Brain microvascular endothelial cell (primary cell): ENCODE measurements around the gene PGAP3.

ENCODE experiments used
- DNase-seq: peaks from one replicate; pipeline ENCODE4 v3.0.0-alpha.2; 2020
- H3K27ac ChIP-seq: fragments of 250-450 bp; sonication (Bioruptor Pico); 2 replicates; pipeline ENCODE4 v1.5.1; 2020; ENCODE audit warnings: mild to moderate bottlenecking, moderate library complexity
- H3K27me3 ChIP-seq: fragments of 250-450 bp; sonication (Bioruptor Pico); replicated peaks from 2 replicates; pipeline ENCODE4 v1.5.1; 2020; ENCODE audit warnings: mild to moderate bottlenecking
- H3K36me3 ChIP-seq: fragments of 250-450 bp; sonication (Bioruptor Pico); replicated peaks from 2 replicates; pipeline ENCODE4 v1.5.1; 2020; ENCODE audit warnings: mild to moderate bottlenecking
- H3K4me3 ChIP-seq: 2 replicates; pipeline ENCODE4 v1.5.1; 2011; ENCODE audit warnings: low read depth, mild to moderate bottlenecking, control low read depth, low read length, moderate library complexity
- in situ Hi-C: cut with HindIII; loops from 2 replicates; pipeline ENCODE4 v1.10.0; 2017; ENCODE audit warnings: low sequenced_read_pairs, low pct_ligation_motif_present
- TF ChIP-seq, protein P1 (sequence below): IDR thresholded peaks from 2 replicates; pipeline ENCODE4 v1.5.1; 2011; ENCODE audit warnings: low read depth, mild to moderate bottlenecking, moderate library complexity, low read length, control low read depth, inconsistent platforms; ENCODE audit errors: missing control alignments

Gene PGAP3

DNA sequence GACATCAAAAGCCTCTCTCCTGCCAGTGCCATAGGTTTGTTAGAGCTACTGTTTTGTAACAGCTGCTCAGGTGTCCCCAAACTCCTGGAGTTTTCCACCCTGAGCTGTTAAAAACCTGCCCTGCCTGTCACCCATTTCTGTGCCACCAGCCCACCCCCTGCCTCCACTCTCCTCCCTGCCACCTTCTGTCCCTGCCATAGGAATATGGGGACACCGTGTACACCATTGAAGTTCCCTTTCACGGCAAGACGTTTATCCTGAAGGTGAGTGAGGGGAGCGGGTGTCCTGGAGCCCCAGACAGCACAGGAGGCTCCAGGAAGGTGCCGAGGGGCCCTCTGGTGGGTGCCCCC lies 27.9 kb downstream of the PGAP3 start:
- Histone ChIP-seq H3K27ac (no peak overlapping the region), H3K4me3 (no peak overlapping the region), H3K27me3 (no peaks in the 10 kb centered on the region), H3K36me3 (peaks cover 23% of the 10 kb centered on the region)
- DNase-seq = no peak
- in situ Hi-C loops = no loop called here
- TF ChIP-seq, protein P1, sequence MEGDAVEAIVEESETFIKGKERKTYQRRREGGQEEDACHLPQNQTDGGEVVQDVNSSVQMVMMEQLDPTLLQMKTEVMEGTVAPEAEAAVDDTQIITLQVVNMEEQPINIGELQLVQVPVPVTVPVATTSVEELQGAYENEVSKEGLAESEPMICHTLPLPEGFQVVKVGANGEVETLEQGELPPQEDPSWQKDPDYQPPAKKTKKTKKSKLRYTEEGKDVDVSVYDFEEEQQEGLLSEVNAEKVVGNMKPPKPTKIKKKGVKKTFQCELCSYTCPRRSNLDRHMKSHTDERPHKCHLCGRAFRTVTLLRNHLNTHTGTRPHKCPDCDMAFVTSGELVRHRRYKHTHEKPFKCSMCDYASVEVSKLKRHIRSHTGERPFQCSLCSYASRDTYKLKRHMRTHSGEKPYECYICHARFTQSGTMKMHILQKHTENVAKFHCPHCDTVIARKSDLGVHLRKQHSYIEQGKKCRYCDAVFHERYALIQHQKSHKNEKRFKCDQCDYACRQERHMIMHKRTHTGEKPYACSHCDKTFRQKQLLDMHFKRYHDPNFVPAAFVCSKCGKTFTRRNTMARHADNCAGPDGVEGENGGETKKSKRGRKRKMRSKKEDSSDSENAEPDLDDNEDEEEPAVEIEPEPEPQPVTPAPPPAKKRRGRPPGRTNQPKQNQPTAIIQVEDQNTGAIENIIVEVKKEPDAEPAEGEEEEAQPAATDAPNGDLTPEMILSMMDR = no peak

DNA sequence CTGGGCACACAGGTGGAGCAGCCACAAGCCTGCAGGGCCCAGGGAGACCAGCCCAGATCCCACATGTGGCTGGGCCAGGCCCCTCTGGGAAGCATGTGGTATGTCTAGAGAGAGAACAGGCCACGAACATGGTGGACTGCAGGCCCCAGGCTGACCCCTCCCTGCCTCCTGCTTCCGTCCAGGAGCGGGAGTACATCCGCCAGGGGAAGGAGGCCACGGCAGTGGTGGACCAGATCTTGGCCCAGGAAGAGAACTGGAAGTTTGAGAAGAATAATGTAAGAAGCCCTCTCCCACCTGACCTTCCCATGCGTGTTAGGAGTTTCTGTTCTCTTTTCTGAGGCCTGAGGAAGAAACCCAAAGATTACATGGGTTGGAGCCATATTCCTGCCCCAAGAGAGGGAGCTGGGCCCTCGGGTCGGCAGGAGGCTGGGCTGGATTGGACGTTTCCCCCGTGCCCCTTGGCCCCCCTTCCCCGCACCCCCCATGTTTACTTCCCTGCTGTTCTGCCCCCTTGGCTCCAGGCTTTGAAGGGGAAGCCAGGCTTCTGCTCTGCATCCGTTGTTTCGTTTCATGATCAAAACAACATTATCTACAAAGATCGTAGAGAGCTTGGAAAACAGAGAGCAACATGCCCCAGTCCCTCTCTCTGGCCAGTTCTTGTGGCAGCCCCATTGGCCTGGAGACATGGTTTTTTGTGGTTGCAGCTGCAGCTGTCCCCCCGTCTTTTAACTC lies 28.4 kb downstream of the PGAP3 start:
- H3K4me3 ChIP-seq = no peak overlapping the region
- no peak for DNase-seq
- in situ Hi-C loops = no loop called here
- peaks cover 23% of the 10 kb centered on the region for H3K36me3 ChIP-seq
- no peaks in the 10 kb centered on the region for H3K27me3 ChIP-seq
- no peak overlapping the region for H3K27ac ChIP-seq
- TF ChIP-seq, protein P1 = no peak

DNA sequence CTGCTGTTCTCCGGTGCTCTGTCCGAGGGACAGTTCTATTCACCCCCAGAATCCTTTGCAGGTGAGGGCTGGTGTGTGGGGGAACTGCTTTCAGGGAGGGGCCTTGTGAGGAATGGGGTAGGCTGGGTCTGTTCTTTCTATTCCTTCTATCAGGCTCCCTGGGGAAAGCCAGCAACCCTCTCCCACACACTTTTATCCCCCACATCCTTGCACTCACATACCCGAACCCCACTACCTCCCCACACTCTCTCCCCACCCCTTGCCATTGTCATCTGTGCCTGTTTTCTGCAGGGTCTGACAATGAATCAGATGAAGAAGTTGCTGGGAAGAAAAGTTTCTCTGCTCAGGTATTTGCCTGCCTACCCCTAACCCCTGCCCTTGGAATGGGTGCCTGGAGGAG lies 29.1 kb downstream of the PGAP3 start:
- H3K36me3 ChIP-seq = peaks cover 23% of the 10 kb centered on the region
- in situ Hi-C loops = no loop called here
- H3K27ac ChIP-seq = no peak overlapping the region
- no peak for DNase-seq
- no peaks in the 10 kb centered on the region for H3K27me3 ChIP-seq
- TF ChIP-seq, protein P1 = no peak
- no peak overlapping the region for H3K4me3 ChIP-seq

DNA sequence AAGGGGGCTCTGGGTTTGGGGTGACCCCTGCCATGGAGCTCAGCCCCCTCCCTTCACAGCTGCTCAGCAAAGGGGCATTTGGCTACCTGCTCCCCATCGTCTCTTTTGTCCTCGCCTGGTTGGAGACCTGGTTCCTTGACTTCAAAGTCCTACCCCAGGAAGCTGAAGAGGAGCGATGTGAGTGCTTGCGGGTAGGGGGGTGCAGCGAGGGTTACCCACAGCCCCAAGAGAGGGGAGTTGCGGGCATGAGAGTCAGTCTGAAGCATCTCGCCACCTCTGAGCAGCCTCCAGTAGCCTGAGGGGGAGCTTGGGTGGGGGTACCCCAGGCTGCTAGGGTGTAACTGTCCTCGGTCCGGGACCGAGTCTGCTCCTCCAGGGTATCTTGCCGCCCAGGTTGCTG lies 29.5 kb downstream of the PGAP3 start:
- TF ChIP-seq, protein P1 = no peak
- DNase-seq = no peak
- Histone ChIP-seq H3K27ac (no peak overlapping the region), H3K4me3 (no peak overlapping the region), H3K27me3 (no peaks in the 10 kb centered on the region), H3K36me3 (peaks cover 23% of the 10 kb centered on the region)
- in situ Hi-C loops = no loop called here

DNA sequence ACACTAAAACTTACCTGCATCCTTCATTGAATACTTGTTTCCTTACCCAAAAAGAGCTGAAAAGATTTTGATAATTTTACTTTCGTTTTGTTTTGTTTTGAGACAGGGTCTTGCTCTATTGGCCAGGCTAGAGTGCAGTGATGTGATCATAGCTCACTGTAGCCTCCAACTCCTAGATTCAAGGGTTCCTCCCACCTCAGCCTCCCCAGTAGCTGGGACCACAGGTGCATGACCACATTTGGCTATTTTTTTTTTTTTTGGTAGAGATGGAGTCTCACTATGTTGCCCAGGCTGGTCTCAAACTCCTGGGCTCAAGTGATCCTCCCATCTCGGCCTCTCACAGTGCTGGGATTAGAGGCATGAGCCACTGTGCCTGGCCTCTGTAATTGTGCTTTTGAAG lies 32.8 kb downstream of the PGAP3 start:
- in situ Hi-C loops = no loop called here
- H3K36me3 ChIP-seq = no peaks in the 10 kb centered on the region

More for the DNA sequence above, 32.8 kb downstream of the PGAP3 start:
- no peak overlapping the region for H3K27ac ChIP-seq
- no peak for DNase-seq
- H3K4me3 ChIP-seq = no peak overlapping the region
- H3K27me3 ChIP-seq = no peaks in the 10 kb centered on the region
- TF ChIP-seq, protein P1 = no peak
